HepG2 (cell line): ENCODE measurements around the gene RHAG. TPM values are rescaled to one million over a fixed set of nuclear protein-coding genes. Genes with fewer than 3 reads are reported as not detected.

Experiments used
- ATAC-seq: fragments of 200-7000 bp; cut with Tn5 transposase; 3 replicates; pipeline ENCODE4 v1.9.1; 2020; ENCODE audit warnings: mild to moderate bottlenecking, moderate library complexity
- Bru-seq: library from RNA; stranded (reverse); fragments of 400-500 nt; gene quantifications from one replicate; lab custom pipeline; 2021; lab: Mats Ljungman, UMichigan
- BruChase-seq, 2 experiments: library from RNA; stranded (reverse); fragments of 400-500 nt; gene quantifications; one replicate each; lab custom pipeline; 2021; lab: Mats Ljungman, UMichigan
- BruUV-seq: library from RNA; stranded (reverse); fragments of 400-500 nt; replicated peaks from 2 replicates; lab custom pipeline; 2021; lab: Mats Ljungman, UMichigan
- CTCF ChIA-PET: fragments of 300-600 bp; formaldehyde crosslinking; extraction: SDS; loops from one replicate; lab custom pipeline; 2021; ENCODE audit warnings: low total read pairs, inconsistent platforms, low intra/inter-chr PET ratio; lab: Yijun Ruan, JAX
- POLR2A ChIA-PET: fragments of 350-600 bp; sonication (Branson Sonifier 250); formaldehyde crosslinking; loops from one replicate; lab custom pipeline; 2020; ENCODE audit warnings: antibody characterized with exemption, inconsistent platforms; lab: Yijun Ruan, JAX
- DNase-seq: peaks from one replicate; pipeline ENCODE4 v3.0.0-alpha.2; 2015; ENCODE audit warnings: low spot score
- FAIRE-seq: peaks from 3 replicates; lab custom pipeline; 2011; peaks lifted over from hg19 to GRCh38; lab: Jason Lieb, UNC
- H2AFZ ChIP-seq: one replicate; pipeline ENCODE4 v1.6.1; 2011; ENCODE audit warnings: low read length, inconsistent platforms
- H3K27ac ChIP-seq: fragments of 300-600 bp; 3 replicates; pipeline ENCODE4 v1.8.0; 2011; ENCODE audit warnings: mixed run types, mild to moderate bottlenecking, mixed read lengths, low read length, inconsistent platforms; ENCODE audit not compliant: insufficient read depth; ENCODE audit errors: extremely low read length
- H3K27me3 ChIP-seq, 2 experiments: fragments of 200-600 bp in 1 of 2; 2 replicates in 1 of 2; 3 replicates in 1 of 2; pipeline versions ENCODE4 v1.6.0 to v1.8.0; 2011; ENCODE audit warnings: low read length in 2 of 2, mild to moderate bottlenecking in 2 of 2, moderate library complexity in 2 of 2, inconsistent platforms in 1 of 2; ENCODE audit not compliant: insufficient read depth in 2 of 2, control insufficient read depth in 1 of 2
- H3K36me3 ChIP-seq, 2 experiments: fragments of 200-600 bp in 1 of 2; replicated peaks in 1 of 2; 2 replicates in 1 of 2; 3 replicates in 1 of 2; pipeline versions ENCODE4 v1.5.1 to v1.8.0; 2011; ENCODE audit warnings: low read length in 2 of 2, inconsistent platforms in 1 of 2; ENCODE audit not compliant: insufficient read depth in 2 of 2, control insufficient read depth in 1 of 2
- H3K4me1 ChIP-seq: 2 replicates; pipeline ENCODE4 v1.5.1; 2012; ENCODE audit warnings: low read length, inconsistent platforms; ENCODE audit not compliant: insufficient read depth
- H3K4me2 ChIP-seq: 2 replicates; pipeline ENCODE4 v1.6.0; 2011; ENCODE audit warnings: low read depth, low read length, inconsistent platforms
- H3K4me3 ChIP-seq, 3 experiments: fragments of 200-600 bp in 1 of 3; sonication (generic), shearing (Covaris generic) in 1 of 3; replicated peaks in 1 of 3; 2 replicates each; pipeline ENCODE4 v1.5.1; 2011 to 2016; ENCODE audit warnings: low read length in 3 of 3, inconsistent platforms in 2 of 3, low read depth in 2 of 3, mild to moderate bottlenecking in 2 of 3, control low read depth in 1 of 3, mixed read lengths in 1 of 3; ENCODE audit not compliant: insufficient read depth in 1 of 3
- H3K79me2 ChIP-seq: one replicate; pipeline ENCODE4 v1.6.1; 2011; ENCODE audit warnings: low read length, inconsistent platforms; ENCODE audit not compliant: insufficient read depth
- H3K9ac ChIP-seq: 2 replicates; pipeline ENCODE4 v1.6.0; 2011; ENCODE audit warnings: mild to moderate bottlenecking, low read depth, low read length, inconsistent platforms; ENCODE audit not compliant: insufficient read depth
- H3K9me3 ChIP-seq: 2 replicates; pipeline ENCODE4 v1.5.1; 2012; ENCODE audit warnings: mild to moderate bottlenecking, low read length
- H4K20me1 ChIP-seq: 2 replicates; pipeline ENCODE4 v1.6.0; 2011; ENCODE audit warnings: inconsistent platforms, mild to moderate bottlenecking, low read length, moderate library complexity; ENCODE audit not compliant: insufficient read depth
- CHCHD3 ChIP-seq: sonication (generic); formaldehyde crosslinking; IDR thresholded peaks from 2 replicates; pipeline ENCODE4 v1.8.0; 2022; ENCODE audit warnings: mild to moderate bottlenecking, missing genetic modification reagents, moderate library complexity
- KLF13 ChIP-seq: sonication (generic); formaldehyde crosslinking; IDR thresholded peaks from 2 replicates; pipeline ENCODE4 v1.4.0; 2020; ENCODE audit warnings: mild to moderate bottlenecking, missing genetic modification reagents
- NKX3-1 ChIP-seq: sonication (generic); formaldehyde crosslinking; IDR thresholded peaks from 2 replicates; pipeline ENCODE4 v1.5.0; 2020; ENCODE audit warnings: missing genetic modification reagents
- ONECUT2 ChIP-seq: sonication (generic); formaldehyde crosslinking; IDR thresholded peaks from 2 replicates; pipeline ENCODE4 v1.4.0; 2020; ENCODE audit warnings: missing genetic modification reagents
- RBM39 ChIP-seq: fragments of 200-400 bp; formaldehyde crosslinking; IDR thresholded peaks from one replicate; pipeline ENCODE4 v1.6.1; 2018; ENCODE audit warnings: antibody characterized with exemption, mild to moderate bottlenecking, low read depth, low read length; ENCODE audit not compliant: poor library complexity, severe bottlenecking
- SCMH1 ChIP-seq: sonication (generic); formaldehyde crosslinking; IDR thresholded peaks from 2 replicates; pipeline ENCODE4 v1.9.0; 2021; ENCODE audit warnings: missing genetic modification reagents, mild to moderate bottlenecking, borderline replicate concordance
- TBL1XR1 ChIP-seq: fragments of 150-350 bp; IDR thresholded peaks from 2 replicates; pipeline ENCODE4 v1.6.1; 2014; ENCODE audit warnings: borderline replicate concordance, low read length; ENCODE audit not compliant: partially characterized antibody
- TFDP2 ChIP-seq: sonication (generic); formaldehyde crosslinking; IDR thresholded peaks from 2 replicates; pipeline ENCODE4 v1.4.0; 2020; ENCODE audit warnings: missing genetic modification reagents
- TIGD3 ChIP-seq: sonication (generic); formaldehyde crosslinking; IDR thresholded peaks from 2 replicates; pipeline ENCODE4 v1.5.1; 2020; ENCODE audit warnings: mild to moderate bottlenecking, missing genetic modification reagents, borderline replicate concordance
- TSC22D2 ChIP-seq: sonication (generic); formaldehyde crosslinking; IDR thresholded peaks from 2 replicates; pipeline ENCODE4 v1.5.1; 2020; ENCODE audit warnings: missing genetic modification reagents, mild to moderate bottlenecking, borderline replicate concordance
- ZFP36L1 ChIP-seq: sonication (generic); formaldehyde crosslinking; IDR thresholded peaks from 2 replicates; pipeline ENCODE4 v1.8.0; 2022; ENCODE audit warnings: mild to moderate bottlenecking, missing genetic modification reagents, moderate library complexity
- ZFYVE20 ChIP-seq: sonication (generic); formaldehyde crosslinking; IDR thresholded peaks from 2 replicates; pipeline ENCODE4 v1.8.0; 2023; ENCODE audit warnings: low read depth, mild to moderate bottlenecking, moderate library complexity, missing genetic modification reagents, borderline replicate concordance
- ZKSCAN1 ChIP-seq: fragments of 150-350 bp; IDR thresholded peaks from 2 replicates; pipeline ENCODE4 v1.6.1; 2014; ENCODE audit warnings: low read length
- ZNF121 ChIP-seq: sonication (generic); formaldehyde crosslinking; IDR thresholded peaks from 2 replicates; pipeline ENCODE4 v1.5.0; 2020; ENCODE audit warnings: mild to moderate bottlenecking, missing genetic modification reagents
- ZNF703 ChIP-seq: sonication (generic); formaldehyde crosslinking; IDR thresholded peaks from 2 replicates; pipeline ENCODE4 v1.5.1; 2020; ENCODE audit warnings: missing genetic modification reagents, mild to moderate bottlenecking, moderate library complexity, borderline replicate concordance
- ZNF704 ChIP-seq: sonication (generic); formaldehyde crosslinking; IDR thresholded peaks from 2 replicates; pipeline ENCODE4 v1.8.1; 2023; ENCODE audit warnings: mild to moderate bottlenecking, inconsistent platforms, moderate library complexity, missing genetic modification reagents, borderline replicate concordance
- ZSCAN9 ChIP-seq: IDR thresholded peaks from 2 replicates; pipeline ENCODE4 v1.6.1; 2016; ENCODE audit warnings: borderline replicate concordance
- WGBS: methylation state at CpG from one replicate; pipeline ENCODE4 v1.1.6; 2017; ENCODE audit warnings: low lambda C conversion rate; 5-methylcytosine and 5-hydroxymethylcytosine counted together
- in situ Hi-C: cut with HindIII; loops from 2 replicates; pipeline ENCODE4 v1.10.0; 2017; ENCODE audit warnings: low pct_unique_long_range_greater_than_20kb; ENCODE audit not compliant: extremely low pct_ligation_motif_present
- intact Hi-C: fragments of 100-400 bp; cut with micrococcal nuclease; formaldehyde crosslinking; loops from one replicate; pipeline ENCODE4 v1.10.0; 2022; ENCODE audit not compliant: unreplicated experiment
- long read RNA-seq, 2 experiments: library from RNA in 1 of 2; library from polyadenylated mRNA in 1 of 2; stranded (forward) in 1 of 2; unstranded in 1 of 2; transcript quantifications; one replicate each; pipeline ENCODE4 v2.0.0, GENCODE V29; 2019 to 2022
- polyA minus RNA-seq, 3 experiments: library from RNA; depleted of rRNA, polyadenylated mRNA; stranded (reverse); fragments of >200 nt; gene quantifications; 2 replicates each; pipeline ENCODE4 v1.2.3, GENCODE V29; 2011; ENCODE audit warnings: low replicate concordance in 1 of 3
- polyA plus RNA-seq, 8 experiments: library from polyadenylated mRNA; depleted of rRNA in 3 of 8; stranded (reverse) in 7 of 8; unstranded in 1 of 8; fragments of >200 nt; fragmentation: Illumina TruSeq in 4 of 8; extraction: Trizol in 4 of 8; gene quantifications; 2 replicates each; pipeline versions ENCODE4 v1.2.1 to v1.2.3, GENCODE V29; 2011 to 2016; ENCODE audit warnings: low read depth in 4 of 8, missing spikeins in 1 of 8, mixed read lengths in 1 of 8; ENCODE audit not compliant: insufficient read depth in 1 of 8
- total RNA-seq, 5 experiments: library from RNA; depleted of rRNA; stranded (reverse); fragments of >200 nt; fragmentation: Illumina TruSeq; extraction: Trizol; gene quantifications; 2 replicates each; pipeline ENCODE4 v1.2.3, GENCODE V29; 2016; ENCODE audit warnings: low read depth in 1 of 5

Gene RHAG
- total RNA-seq (2016; rRNA removed; fragmentation: Illumina TruSeq; extraction: Trizol) (not detected in 2 replicates), polyA plus RNA-seq (2011; rRNA removed) (not detected in 2 replicates), polyA minus RNA-seq (2011; rRNA and poly(A)+ RNA removed; ENCODE audit: low replicate concordance) (0.40 and 2.2 TPM in 2 replicates), Bru-seq, nascent RNA (not detected), BruChase-seq, experiment 1, labeled RNA remaining after a 6-hour chase (not detected), BruChase-seq, experiment 2, labeled RNA remaining after a 2-hour chase (not detected)
- not detected in 2 replicates for total RNA-seq (2016; cell fraction: cytosol; rRNA removed; fragmentation: Illumina TruSeq; extraction: Trizol; ENCODE audit: low read depth)
- not detected in 2 replicates for total RNA-seq (2016; cell fraction: insoluble cytoplasmic fraction; rRNA removed; fragmentation: Illumina TruSeq; extraction: Trizol)
- total RNA-seq (2016; cell fraction: membrane; rRNA removed; fragmentation: Illumina TruSeq; extraction: Trizol): not detected in 2 replicates
- total RNA-seq (2016; cell fraction: nucleus; rRNA removed; fragmentation: Illumina TruSeq; extraction: Trizol): not detected in 2 replicates
- not detected in 2 replicates for polyA plus RNA-seq (2011; cell fraction: cytosol; rRNA removed)
- not detected in 2 replicates for polyA plus RNA-seq (2011; cell fraction: nucleus; rRNA removed)
- polyA plus RNA-seq (2012): not detected in 2 replicates
- not detected in 2 replicates for polyA plus RNA-seq (2016; cell fraction: cytosol; fragmentation: Illumina TruSeq; extraction: Trizol; ENCODE audit: low read depth)
- not detected in 2 replicates for polyA plus RNA-seq (2016; cell fraction: insoluble cytoplasmic fraction; fragmentation: Illumina TruSeq; extraction: Trizol; ENCODE audit: low read depth)
- polyA plus RNA-seq (2016; cell fraction: membrane; fragmentation: Illumina TruSeq; extraction: Trizol; ENCODE audit: low read depth): not detected in 2 replicates
- not detected in 2 replicates for polyA plus RNA-seq (2016; cell fraction: nucleus; fragmentation: Illumina TruSeq; extraction: Trizol; ENCODE audit: insufficient read depth, low read depth)
- polyA minus RNA-seq (2011; cell fraction: cytosol; rRNA and poly(A)+ RNA removed): not detected in 2 replicates
- not detected in 2 replicates for polyA minus RNA-seq (2011; cell fraction: nucleus; rRNA and poly(A)+ RNA removed)
- long read RNA-seq, experiment 1: 0 reads
- long read RNA-seq, experiment 2: 0 reads

GRCh38 chr6:49636713-49637349, at the start of gene RHAG:
TSS of gene RHAG (minus strand) at chr6:49636839. CDS start at chr6:49636812, 27 bp downstream.
- H3K4me1 ChIP-seq: peaks cover 15% of the 10 kb centered on the region
- H3K27me3 ChIP-seq: no peaks in the 10 kb centered on the region
- no peaks in the 10 kb centered on the region for H3K9me3 ChIP-seq
- FAIRE-seq: no peak
- H3K4me3 ChIP-seq: no peak within 1 kb of the TSS
- no peak for DNase-seq
- in situ Hi-C loops (no loop called here), intact Hi-C loops (no loop called here)
- no peaks in the 10 kb centered on the region for H4K20me1 ChIP-seq
- ChIA-PET POLR2A (no interaction called here), CTCF (no interaction called here)
- H3K4me2 ChIP-seq: no peak within 1 kb of the TSS
- no peaks in the 10 kb centered on the region for H3K36me3 ChIP-seq
- no peak within 1 kb of the TSS for H3K9ac ChIP-seq
- no TSS peak for BruUV-seq
- ATAC-seq: no peak
- no peak within 1 kb of the TSS for H3K27ac ChIP-seq
- no peak within 1 kb of the TSS for H2AFZ ChIP-seq
- WGBS: 6% methylated on average over 3 of the region's 3 CpGs
- H3K79me2 ChIP-seq: no peaks in the 10 kb centered on the region
- TF ChIP-seq CHCHD3 (CRISPR knock-in tag) (no peak), TIGD3 (no peak), ONECUT2 (CRISPR knock-in tag) (no peak), ZSCAN9 (CRISPR knock-in tag) (no peak), RBM39 (no peak), TBL1XR1 (no peak), ZNF703 (CRISPR knock-in tag) (no peak), TFDP2 (CRISPR knock-in tag) (no peak), ZKSCAN1 (no peak), SCMH1 (CRISPR knock-in tag) (no peak), ZFYVE20 (CRISPR knock-in tag) (no peak), ZFP36L1 (CRISPR knock-in tag) (no peak), TSC22D2 (CRISPR knock-in tag) (no peak), ZNF704 (CRISPR knock-in tag) (no peak), KLF13 (CRISPR knock-in tag) (no peak), NKX3-1 (CRISPR knock-in tag) (no peak), ZNF121 (CRISPR knock-in tag) (no peak)
